GM12891 (cell line): ENCODE results near the gene HNRNPH2.

ENCODE experiments used
- POLR2A ChIP-seq: IDR thresholded peaks from 2 replicates; pipeline ENCODE4 v1.6.1; 2011; ENCODE audit warnings: low read depth, low read length, control low read depth
- POU2F2 ChIP-seq: IDR thresholded peaks from 2 replicates; pipeline ENCODE4 v1.6.1; 2011; ENCODE audit warnings: low read depth, mild to moderate bottlenecking, control low read depth, low read length, moderate library complexity
- TAF1 ChIP-seq: IDR thresholded peaks from 2 replicates; pipeline ENCODE4 v1.6.1; 2011; ENCODE audit warnings: low read depth, low read length, control low read depth

DNA sequence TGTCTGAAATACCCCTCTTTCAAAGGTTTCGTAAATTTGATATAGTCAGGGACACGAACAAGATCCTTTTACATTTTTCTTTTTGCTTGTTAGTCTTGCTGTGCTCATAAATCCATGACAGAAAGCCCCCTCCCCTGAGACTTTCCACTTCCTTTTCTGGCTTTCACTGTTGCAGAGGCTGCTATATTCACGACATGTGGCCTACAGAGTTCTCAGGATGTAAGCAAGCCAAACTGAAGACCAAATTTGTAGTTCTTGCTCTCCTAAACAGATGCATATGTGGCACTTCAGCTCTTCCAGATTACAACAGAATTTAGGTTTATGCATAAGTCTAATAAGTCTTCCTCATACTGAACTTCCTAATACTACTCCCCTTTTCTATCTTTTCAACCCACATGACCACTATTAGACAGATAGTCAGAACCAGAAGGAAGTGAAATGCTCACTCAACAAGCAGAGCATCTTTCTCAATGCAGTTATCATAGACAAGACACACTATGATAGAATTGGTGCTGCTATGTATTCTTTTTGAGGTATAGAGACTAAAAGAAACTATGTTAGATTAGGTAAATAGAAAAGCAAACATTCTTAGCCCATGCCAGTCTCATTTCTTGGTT is 37.0 kb upstream of the HNRNPH2 start:
- no peak for TF ChIP-seq POLR2A
- TF ChIP-seq POU2F2, result no peak
- TF ChIP-seq TAF1, result no peak
